Brain microvascular endothelial cell (primary cell): ENCODE measurements around the gene CRYBB2.

ENCODE experiments used
- DNase-seq: peaks from one replicate; pipeline ENCODE4 v3.0.0-alpha.2; 2020
- H3K27ac ChIP-seq: fragments of 250-450 bp; sonication (Bioruptor Pico); 2 replicates; pipeline ENCODE4 v1.5.1; 2020; ENCODE audit warnings: mild to moderate bottlenecking, moderate library complexity
- H3K27me3 ChIP-seq: fragments of 250-450 bp; sonication (Bioruptor Pico); replicated peaks from 2 replicates; pipeline ENCODE4 v1.5.1; 2020; ENCODE audit warnings: mild to moderate bottlenecking
- H3K36me3 ChIP-seq: fragments of 250-450 bp; sonication (Bioruptor Pico); replicated peaks from 2 replicates; pipeline ENCODE4 v1.5.1; 2020; ENCODE audit warnings: mild to moderate bottlenecking
- H3K4me3 ChIP-seq: 2 replicates; pipeline ENCODE4 v1.5.1; 2011; ENCODE audit warnings: low read depth, mild to moderate bottlenecking, control low read depth, low read length, moderate library complexity
- CTCF ChIP-seq: IDR thresholded peaks from 2 replicates; pipeline ENCODE4 v1.5.1; 2011; ENCODE audit warnings: low read depth, mild to moderate bottlenecking, moderate library complexity, low read length, control low read depth, inconsistent platforms; ENCODE audit errors: missing control alignments
- in situ Hi-C: cut with HindIII; loops from 2 replicates; pipeline ENCODE4 v1.10.0; 2017; ENCODE audit warnings: low sequenced_read_pairs, low pct_ligation_motif_present

Gene CRYBB2

GRCh38 chr22:25193130-25193529, 26.3 kb upstream of the CRYBB2 start:
- in situ Hi-C loops: no loop called here
- no peaks in the 10 kb centered on the region for H3K36me3 ChIP-seq
- no peaks in the 10 kb centered on the region for H3K27me3 ChIP-seq
- no peak for DNase-seq
- H3K27ac ChIP-seq: no peak overlapping the region
- TF ChIP-seq CTCF: no peak
- H3K4me3 ChIP-seq: no peak overlapping the region

GRCh38 chr22:25193548-25193947, 25.9 kb upstream of the CRYBB2 start:
- no peaks in the 10 kb centered on the region for H3K27me3 ChIP-seq
- no peak overlapping the region for H3K27ac ChIP-seq
- H3K36me3 ChIP-seq: no peaks in the 10 kb centered on the region
- H3K4me3 ChIP-seq: no peak overlapping the region
- DNase-seq: no peak
- in situ Hi-C loops: no loop called here
- TF ChIP-seq CTCF: no peak

GRCh38 chr22:25196326-25196725, 23.1 kb upstream of the CRYBB2 start:
- H3K27me3 ChIP-seq: no peaks in the 10 kb centered on the region
- H3K27ac ChIP-seq: no peak overlapping the region
- TF ChIP-seq CTCF: no peak
- no peak for DNase-seq
- no peaks in the 10 kb centered on the region for H3K36me3 ChIP-seq
- no peak overlapping the region for H3K4me3 ChIP-seq
- in situ Hi-C loops: no loop called here

GRCh38 chr22:25197340-25197739, 22.1 kb upstream of the CRYBB2 start:
- Histone ChIP-seq H3K36me3 (no peaks in the 10 kb centered on the region), H3K27me3 (no peaks in the 10 kb centered on the region), H3K4me3 (no peak overlapping the region), H3K27ac (no peak overlapping the region)
- DNase-seq: no peak
- TF ChIP-seq CTCF: no peak
- in situ Hi-C loops: no loop called here

- no peak within 1 kb of the TSS for H3K27ac ChIP-seq
- H3K36me3 ChIP-seq: no peaks in the 10 kb centered on the region
- H3K4me3 ChIP-seq: no peak within 1 kb of the TSS
- in situ Hi-C loops: no loop called here
- no peaks in the 10 kb centered on the region for H3K27me3 ChIP-seq
- DNase-seq: no peak
- no peak for TF ChIP-seq CTCF
Observed at GRCh38 chr22:25199731-25200520, 19.5 kb upstream of the CRYBB2 start, which contains the start of gene CRYBB3. CRYBB3 (plus strand) TSS chr22:25199858; CDS start chr22:25201397, 1,539 bp downstream.

GRCh38 chr22:25200967-25201366, 18.5 kb upstream of the CRYBB2 start:
- no peak overlapping the region for H3K27ac ChIP-seq
- no peaks in the 10 kb centered on the region for H3K27me3 ChIP-seq
- in situ Hi-C loops: no loop called here
- no peaks in the 10 kb centered on the region for H3K36me3 ChIP-seq
- no peak overlapping the region for H3K4me3 ChIP-seq
- no peak for DNase-seq
- no peak for TF ChIP-seq CTCF
